ENCODE data around the gene STX2. TPM values are rescaled to one million over a fixed set of nuclear protein-coding genes. Genes with fewer than 3 reads are reported as not detected.

STX2 gene
- total and polyA plus RNA-seq, 2 donors (not counting 3 experiments of a cell fraction or from before 2014, with no cell fraction given), result 26.2 to 32.6 TPM

DNA sequence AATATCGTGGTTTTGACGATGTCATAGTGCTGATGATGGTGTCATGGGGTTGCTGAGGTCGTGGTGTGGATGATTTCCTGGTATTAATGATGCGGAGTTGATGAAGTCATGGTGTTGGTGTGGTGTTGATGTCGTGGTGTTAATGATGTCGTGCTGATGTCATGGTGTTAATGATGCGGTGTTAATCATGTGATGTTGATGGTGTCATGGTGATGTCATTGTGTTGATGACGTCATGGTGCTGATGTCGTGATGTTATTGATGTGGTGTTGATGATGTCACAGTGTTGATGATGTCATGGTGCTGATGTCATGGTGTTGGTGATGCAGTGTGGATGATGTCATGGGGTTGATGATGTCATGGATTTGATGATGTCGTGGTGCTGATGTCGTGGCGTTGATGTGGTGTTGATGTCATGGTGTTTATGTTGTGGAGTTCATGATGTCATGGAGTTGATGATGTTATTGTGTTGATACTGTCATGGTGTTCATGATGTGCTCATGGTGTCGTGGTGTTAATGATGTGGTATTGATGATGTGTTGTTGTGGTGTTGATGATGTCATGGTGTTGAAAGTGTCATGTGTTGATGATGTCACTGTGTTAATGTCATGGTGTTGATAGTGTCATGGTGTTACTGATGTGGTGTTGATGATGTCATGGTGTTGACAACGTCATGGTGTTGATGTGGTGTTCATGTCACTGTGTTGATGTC is 74.4 kb downstream of the STX2 start:
- Histone ChIP-seq H3K79me2 (ENCODE audit: control insufficient read depth, insufficient read depth, low read length) (no peaks in the 10 kb centered on the region), H3K4me1 (ENCODE audit: control insufficient read depth, extremely low read depth, insufficient read depth, low read length) (no peaks in the 10 kb centered on the region), H3K9me1 (replicated peaks; ENCODE audit: control insufficient read depth, extremely low read depth, insufficient read depth, low read length) (no peaks in the 10 kb centered on the region), H3K36me3 (ENCODE audit: control insufficient read depth in 2 of 2, extremely low read depth in 1 of 2, insufficient read depth in 2 of 2, low read length in 2 of 2) (no peaks in the 10 kb centered on the region), H4K20me1 (replicated peaks; ENCODE audit: control insufficient read depth, extremely low read depth, insufficient read depth, low read length) (no peaks in the 10 kb centered on the region), H2AFZ (ENCODE audit: low read depth, low read length) (no peak overlapping the region), H3K4me3 (replicated peaks in 1 of 3; ENCODE audit: insufficient read depth in 1 of 3, low read depth in 1 of 3, low read length in 3 of 3) (no peak overlapping the region), H3K4me2 (ENCODE audit: insufficient read depth, low read length) (no peak overlapping the region), H3K27ac (ENCODE audit: insufficient read depth, low read depth, low read length) (no peak overlapping the region), H3K9ac (replicated peaks; ENCODE audit: extremely low read depth, insufficient read depth, low read length) (no peak overlapping the region), H3K9me3 (replicated peaks; ENCODE audit: control insufficient read depth, insufficient read depth, low read length) (peaks cover 3% of the 10 kb centered on the region), H3K27me3 (ENCODE audit: control insufficient read depth in 2 of 2, insufficient read depth in 2 of 2, low read length in 2 of 2) (no peaks in the 10 kb centered on the region)
- no TSS peak for BruUV-seq (replicated peaks)
- intact Hi-C loops (cut with micrococcal nuclease), result loop anchor here (10.0 kb wide), 1 partner anchor 370 kb away; no protein-coding TSS in a partner anchor
- no peak for FAIRE-seq
- TF ChIP-seq JUN (IDR thresholded peaks at IDR 0.05; ENCODE audit: borderline replicate concordance, insufficient read depth, insufficient read length, low read depth) (peak; percentile 75), POLR2AphosphoS5 (IDR thresholded peaks at IDR 0.05; ENCODE audit: insufficient read depth, low read depth, low read length) (no peak)
- dilution Hi-C loops (cut with MboI; ENCODE audit: extremely low pct_ligation_motif_present, low sequenced_read_pairs), result no loop called here
- POLR2A ChIA-PET, result no interaction called here
- CTCF ChIA-PET, result no interaction called here
- DNase-seq (ENCODE audit: low read depth, low spot score), result peak; percentile 15

DNA sequence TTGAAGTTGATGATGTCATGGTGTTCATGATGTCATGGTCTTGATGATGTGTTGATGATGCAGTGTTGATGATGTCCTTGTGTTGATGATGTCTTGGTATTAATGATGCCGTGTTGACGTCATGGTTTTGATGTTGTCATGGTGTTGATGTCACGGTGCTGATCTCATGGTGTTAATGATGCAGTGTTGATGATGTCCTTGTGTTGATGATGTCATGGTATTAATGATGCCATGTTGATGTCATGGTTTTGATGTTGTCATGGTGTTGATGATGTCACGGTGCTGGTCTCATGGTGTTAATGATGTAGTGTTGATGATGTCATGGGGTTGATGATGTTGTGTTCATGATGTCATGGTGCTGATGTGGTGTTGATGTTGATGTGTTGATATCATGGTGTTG is 75.0 kb downstream of the STX2 start:
- H3K9me3 ChIP-seq (replicated peaks; ENCODE audit: control insufficient read depth, insufficient read depth, low read length), result peaks cover 3% of the 10 kb centered on the region
- no peak overlapping the region for H3K27ac ChIP-seq (ENCODE audit: insufficient read depth, low read depth, low read length)
- no peaks in the 10 kb centered on the region for H3K9me1 ChIP-seq (replicated peaks; ENCODE audit: control insufficient read depth, extremely low read depth, insufficient read depth, low read length)
- dilution Hi-C loops (cut with MboI; ENCODE audit: extremely low pct_ligation_motif_present, low sequenced_read_pairs), result no loop called here
- no peaks in the 10 kb centered on the region for H3K4me1 ChIP-seq (ENCODE audit: control insufficient read depth, extremely low read depth, insufficient read depth, low read length)
- no TSS peak for BruUV-seq (replicated peaks)
- H3K27me3 ChIP-seq (ENCODE audit: control insufficient read depth in 2 of 2, insufficient read depth in 2 of 2, low read length in 2 of 2), result no peaks in the 10 kb centered on the region
- H3K79me2 ChIP-seq (ENCODE audit: control insufficient read depth, insufficient read depth, low read length), result no peaks in the 10 kb centered on the region
- no peak overlapping the region for H2AFZ ChIP-seq (ENCODE audit: low read depth, low read length)
- no peak overlapping the region for H3K4me2 ChIP-seq (ENCODE audit: insufficient read depth, low read length)
- TF ChIP-seq JUN (IDR thresholded peaks at IDR 0.05; ENCODE audit: borderline replicate concordance, insufficient read depth, insufficient read length, low read depth) (peak; percentile 58), MAX (IDR thresholded peaks at IDR 0.05; ENCODE audit: insufficient read depth, insufficient read length) (no peak)
- intact Hi-C loops (cut with micrococcal nuclease), result loop anchor here (10.0 kb wide), 1 partner anchor 371 kb away; no protein-coding TSS in a partner anchor
- no peaks in the 10 kb centered on the region for H4K20me1 ChIP-seq (replicated peaks; ENCODE audit: control insufficient read depth, extremely low read depth, insufficient read depth, low read length)
- no peaks in the 10 kb centered on the region for H3K36me3 ChIP-seq (ENCODE audit: control insufficient read depth in 2 of 2, extremely low read depth in 1 of 2, insufficient read depth in 2 of 2, low read length in 2 of 2)
- no peak overlapping the region for H3K9ac ChIP-seq (replicated peaks; ENCODE audit: extremely low read depth, insufficient read depth, low read length)
- DNase-seq (ENCODE audit: low read depth, low spot score), result peak; percentile 7
- no peak overlapping the region for H3K4me3 ChIP-seq (replicated peaks in 1 of 3; ENCODE audit: insufficient read depth in 1 of 3, low read depth in 1 of 3, low read length in 3 of 3)
- ChIA-PET POLR2A (no interaction called here), CTCF (no interaction called here)
- no peak for FAIRE-seq
